ENCODE measurements around the gene F10.

GRCh38 chr13:113162783-113163685 is 40.4 kb downstream of the F10 start:
- TF ChIP-seq CTCF (IDR thresholded peaks at IDR 0.05; ENCODE audit: insufficient read depth, low read length) (no peak), GABPA (IDR thresholded peaks at IDR 0.05; ENCODE audit: low read depth) (no peak), POLR2AphosphoS5 (IDR thresholded peaks at IDR 0.05; ENCODE audit: low read depth) (no peak)
